Measurements from ENCODE around the gene GCNT2. TPM values are rescaled to one million over a fixed set of nuclear protein-coding genes. Genes with fewer than 3 reads are reported as not detected.

The GCNT2 gene
- total and polyA plus RNA-seq, 7 experiments from 2014 or later: 0.45 to 8.5 (median 3.6) TPM

GRCh38 chr6:10676403-10676802 is 155.3 kb downstream of the GCNT2 start:
- H3K9me3 Mint-ChIP-seq: peaks cover 0 to 5% (median 0%) of the 10 kb centered on the region in 11 donors
- Histone ChIP-seq H3K27ac (ENCODE audit: low read depth, low read length) (no peak overlapping the region), H3K36me3 (ENCODE audit: control insufficient read depth in 2 of 3, insufficient read depth in 3 of 3, low read length in 3 of 3) (no peaks in the 10 kb centered on the region), H3K9me3 (ENCODE audit: control insufficient read depth in 2 of 3, low read length in 3 of 3) (no peaks in the 10 kb centered on the region), H3K4me1 (ENCODE audit: control insufficient read depth in 2 of 2, insufficient read depth in 2 of 2, low read length in 2 of 2) (no peaks in the 10 kb centered on the region), H3K4me3 (ENCODE audit: low read length) (no peak overlapping the region), H3K27me3 (ENCODE audit: control insufficient read depth in 2 of 2, insufficient read depth in 2 of 2, low read length in 2 of 2) (no peaks in the 10 kb centered on the region)
- CTCF ChIA-PET: no interaction called here
- intact Hi-C loops (cut with micrococcal nuclease): no loop called here
- H3K4me1 Mint-ChIP-seq: peaks cover 0 to 1% (median 0%) of the 10 kb centered on the region in 7 donors
- no peak overlapping the region for H3K27ac Mint-ChIP-seq
- no peak for DNase-seq
- peaks cover 0 to 5% (median 0%) of the 10 kb centered on the region in 5 donors for H3K36me3 Mint-ChIP-seq
- POLR2A ChIA-PET: no interaction called here
- ATAC-seq: no peak
- peaks cover 0 to 8% (median 5%) of the 10 kb centered on the region in 5 donors for H3K27me3 Mint-ChIP-seq
- no peak overlapping the region for H3K4me3 Mint-ChIP-seq

GRCh38 chr6:10678456-10678855 is 157.3 kb downstream of the GCNT2 start:
- Histone ChIP-seq H3K36me3 (ENCODE audit: control insufficient read depth in 2 of 3, insufficient read depth in 3 of 3, low read length in 3 of 3) (no peaks in the 10 kb centered on the region), H3K27me3 (ENCODE audit: control insufficient read depth in 2 of 2, insufficient read depth in 2 of 2, low read length in 2 of 2) (no peaks in the 10 kb centered on the region), H3K27ac (ENCODE audit: low read depth, low read length) (no peak overlapping the region), H3K4me3 (ENCODE audit: low read length) (no peak overlapping the region), H3K4me1 (ENCODE audit: control insufficient read depth in 2 of 2, insufficient read depth in 2 of 2, low read length in 2 of 2) (no peaks in the 10 kb centered on the region), H3K9me3 (ENCODE audit: control insufficient read depth in 2 of 3, low read length in 3 of 3) (no peaks in the 10 kb centered on the region)
- Mint-ChIP-seq H3K36me3 (peaks cover 0 to 5% (median 1%) of the 10 kb centered on the region in 5 donors), H3K27ac (no peak overlapping the region), H3K4me1 (peaks cover 0 to 17% (median 10%) of the 10 kb centered on the region in 7 donors), H3K4me3 (no peak overlapping the region), H3K27me3 (peaks cover 0 to 5% (median 0%) of the 10 kb centered on the region in 5 donors), H3K9me3 (peaks cover 0 to 6% (median 0%) of the 10 kb centered on the region in 11 donors)
- no peak for DNase-seq
- POLR2A ChIA-PET: no interaction called here
- intact Hi-C loops (cut with micrococcal nuclease): no loop called here
- CTCF ChIA-PET: no interaction called here
- ATAC-seq: no peak

Other genes with a start within 250 kb of the GCNT2 start
- gene TFAP2A, start 106.3 kb upstream of the GCNT2 start, total RNA-seq: not detected
- not detected for gene TFAP2A, start 106.3 kb upstream of the GCNT2 start, polyA plus RNA-seq
- gene C6orf52, start 173.3 kb downstream of the GCNT2 start, total RNA-seq: 1 to 10 TPM in 2 of 5 experiments, not detected in 3; 1.2 to 1.9 TPM
- 1 to 10 TPM; 1.1 to 1.3 TPM for gene C6orf52, start 173.3 kb downstream of the GCNT2 start, polyA plus RNA-seq
- gene PAK1IP1, start 173.6 kb downstream of the GCNT2 start, total RNA-seq: 10 to 100 TPM in 1 of 5 experiments, 1 to 10 TPM in 4; 5.2 to 15.2 (median 8.0) TPM
- 10 to 100 TPM; 16.5 to 22.0 TPM for gene PAK1IP1, start 173.6 kb downstream of the GCNT2 start, polyA plus RNA-seq
- 10 to 100 TPM; 20.2 to 64.3 (median 25.0) TPM for gene TMEM14C, start 201.7 kb downstream of the GCNT2 start, total RNA-seq
- 100 to 1,000 TPM in 1 of 2 donors, 10 to 100 TPM in 1; 68.0 to 172 TPM for gene TMEM14C, start 201.7 kb downstream of the GCNT2 start, polyA plus RNA-seq
- gene TMEM14B, start 226.5 kb downstream of the GCNT2 start, total RNA-seq: 10 to 100 TPM; 48.6 to 93.8 (median 75.4) TPM
- 100 to 1,000 TPM; 157 to 257 TPM for gene TMEM14B, start 226.5 kb downstream of the GCNT2 start, polyA plus RNA-seq

All from naive thymus-derived CD4-positive, alpha-beta T cell (primary cell).